ENCODE measurements around the gene IL4. TPM values are rescaled to one million over a fixed set of nuclear protein-coding genes. Genes with fewer than 3 reads are reported as not detected.

The IL4 gene
- total RNA-seq, 1 experiment from 2014 or later: not detected

DNA sequence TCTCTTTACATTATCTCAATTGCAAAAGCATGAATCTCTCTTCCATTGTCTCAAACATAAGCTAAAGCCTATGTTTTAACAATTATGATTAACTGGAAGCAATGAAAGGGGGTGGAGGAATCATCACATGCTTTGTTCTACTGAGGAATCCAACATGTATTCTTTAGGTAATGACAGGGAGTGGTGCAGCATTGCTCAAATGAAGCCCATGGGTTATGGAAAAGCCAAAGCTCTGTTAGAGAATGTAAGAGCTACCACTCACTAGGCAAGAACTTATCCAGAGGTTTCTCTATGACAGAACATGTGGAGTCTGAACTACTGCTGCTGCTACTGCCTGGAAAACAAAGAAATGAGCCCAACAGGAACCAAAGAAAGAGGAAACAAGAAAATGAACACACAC is 34.9 kb downstream of the IL4 start:
- ATAC-seq (no peak), DNase-seq (ENCODE audit: low spot score) (no peak)
- CTCF ChIA-PET: interaction anchor here (1.0 to 1.3 kb wide), 2 partner anchors 99 to 182 kb away, joined by 3 to 9 read pairs; no protein-coding TSS in a partner anchor
- Mint-ChIP-seq H3K27me3 (ENCODE audit: low read depth) (no peaks in the 10 kb centered on the region), H3K36me3 (no peaks in the 10 kb centered on the region), H3K9me3 (no peaks in the 10 kb centered on the region), H3K4me1 (no peaks in the 10 kb centered on the region), H3K4me3 (no peak overlapping the region), H3K27ac (no peak overlapping the region)
- POLR2A ChIA-PET: no interaction called here
- no peak for TF ChIP-seq JAZF1 (CRISPR knock-in tag; IDR thresholded peaks at IDR 0.05)

DNA sequence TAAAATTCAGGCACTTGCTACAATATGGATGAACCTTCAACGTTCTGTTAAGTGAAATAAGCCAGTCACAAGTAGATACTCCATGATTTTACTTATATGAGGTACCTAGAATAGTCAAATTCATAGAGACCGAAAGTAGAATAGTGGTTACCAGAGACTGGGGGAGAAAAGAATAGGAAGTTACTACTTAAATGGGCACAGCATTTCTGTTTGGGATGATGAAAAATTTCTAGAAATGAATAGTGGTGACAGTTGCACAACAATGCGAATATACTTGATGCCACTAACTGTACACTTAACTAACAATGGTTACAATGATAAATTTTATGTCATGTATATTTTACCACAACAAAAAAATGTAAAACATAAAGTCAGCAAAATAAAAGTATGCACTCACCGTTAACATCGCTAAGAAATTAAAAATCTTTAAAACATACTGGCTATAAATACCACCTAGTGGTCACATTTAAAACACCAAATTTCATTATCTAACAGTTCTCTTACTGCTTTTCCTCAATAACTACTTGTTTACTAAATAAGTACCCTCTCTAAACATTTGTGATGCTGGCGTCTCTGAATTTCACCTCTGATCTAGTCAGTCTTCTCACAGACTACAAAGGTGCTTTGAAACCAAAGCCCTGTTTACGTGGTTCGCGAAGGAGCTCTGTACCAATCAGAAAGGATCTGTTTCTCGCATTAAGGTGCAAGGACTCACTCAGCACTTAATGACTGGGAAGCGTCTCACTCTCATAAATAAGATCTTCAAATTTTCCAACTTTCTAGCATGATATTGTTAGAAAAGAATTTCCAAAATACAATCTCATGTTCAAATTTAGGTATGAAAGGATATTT is 40.9 kb downstream of the IL4 start:
- no peak for TF ChIP-seq TEAD1 (CRISPR knock-in tag; IDR thresholded peaks at IDR 0.05)
- no peak for TF ChIP-seq ZNF396 (CRISPR knock-in tag; IDR thresholded peaks at IDR 0.05; ENCODE audit: borderline replicate concordance)
- no peak for TF ChIP-seq MXD4 (CRISPR knock-in tag; IDR thresholded peaks at IDR 0.05; ENCODE audit: borderline replicate concordance)
- TF ChIP-seq ATF1 (CRISPR knock-in tag; IDR thresholded peaks at IDR 0.05): no peak
- no peak for TF ChIP-seq GRHL2 (CRISPR knock-in tag; IDR thresholded peaks at IDR 0.05; ENCODE audit: insufficient replicate concordance, severe bottlenecking)
- TF ChIP-seq, protein P1, sequence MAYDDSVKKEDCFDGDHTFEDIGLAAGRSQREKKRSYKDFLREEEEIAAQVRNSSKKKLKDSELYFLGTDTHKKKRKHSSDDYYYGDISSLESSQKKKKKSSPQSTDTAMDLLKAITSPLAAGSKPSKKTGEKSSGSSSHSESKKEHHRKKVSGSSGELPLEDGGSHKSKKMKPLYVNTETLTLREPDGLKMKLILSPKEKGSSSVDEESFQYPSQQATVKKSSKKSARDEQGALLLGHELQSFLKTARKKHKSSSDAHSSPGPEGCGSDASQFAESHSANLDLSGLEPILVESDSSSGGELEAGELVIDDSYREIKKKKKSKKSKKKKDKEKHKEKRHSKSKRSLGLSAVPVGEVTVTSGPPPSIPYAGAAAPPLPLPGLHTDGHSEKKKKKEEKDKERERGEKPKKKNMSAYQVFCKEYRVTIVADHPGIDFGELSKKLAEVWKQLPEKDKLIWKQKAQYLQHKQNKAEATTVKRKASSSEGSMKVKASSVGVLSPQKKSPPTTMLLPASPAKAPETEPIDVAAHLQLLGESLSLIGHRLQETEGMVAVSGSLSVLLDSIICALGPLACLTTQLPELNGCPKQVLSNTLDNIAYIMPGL (CRISPR knock-in tag; IDR thresholded peaks at IDR 0.05): no peak
- TF ChIP-seq, protein P2, sequence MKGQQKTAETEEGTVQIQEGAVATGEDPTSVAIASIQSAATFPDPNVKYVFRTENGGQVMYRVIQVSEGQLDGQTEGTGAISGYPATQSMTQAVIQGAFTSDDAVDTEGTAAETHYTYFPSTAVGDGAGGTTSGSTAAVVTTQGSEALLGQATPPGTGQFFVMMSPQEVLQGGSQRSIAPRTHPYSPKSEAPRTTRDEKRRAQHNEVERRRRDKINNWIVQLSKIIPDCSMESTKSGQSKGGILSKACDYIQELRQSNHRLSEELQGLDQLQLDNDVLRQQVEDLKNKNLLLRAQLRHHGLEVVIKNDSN (CRISPR knock-in tag; IDR thresholded peaks at IDR 0.05): no peak
- TF ChIP-seq, protein P3, sequence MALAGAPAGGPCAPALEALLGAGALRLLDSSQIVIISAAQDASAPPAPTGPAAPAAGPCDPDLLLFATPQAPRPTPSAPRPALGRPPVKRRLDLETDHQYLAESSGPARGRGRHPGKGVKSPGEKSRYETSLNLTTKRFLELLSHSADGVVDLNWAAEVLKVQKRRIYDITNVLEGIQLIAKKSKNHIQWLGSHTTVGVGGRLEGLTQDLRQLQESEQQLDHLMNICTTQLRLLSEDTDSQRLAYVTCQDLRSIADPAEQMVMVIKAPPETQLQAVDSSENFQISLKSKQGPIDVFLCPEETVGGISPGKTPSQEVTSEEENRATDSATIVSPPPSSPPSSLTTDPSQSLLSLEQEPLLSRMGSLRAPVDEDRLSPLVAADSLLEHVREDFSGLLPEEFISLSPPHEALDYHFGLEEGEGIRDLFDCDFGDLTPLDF (CRISPR knock-in tag; IDR thresholded peaks at IDR 0.05): no peak
- TF ChIP-seq, protein P4, sequence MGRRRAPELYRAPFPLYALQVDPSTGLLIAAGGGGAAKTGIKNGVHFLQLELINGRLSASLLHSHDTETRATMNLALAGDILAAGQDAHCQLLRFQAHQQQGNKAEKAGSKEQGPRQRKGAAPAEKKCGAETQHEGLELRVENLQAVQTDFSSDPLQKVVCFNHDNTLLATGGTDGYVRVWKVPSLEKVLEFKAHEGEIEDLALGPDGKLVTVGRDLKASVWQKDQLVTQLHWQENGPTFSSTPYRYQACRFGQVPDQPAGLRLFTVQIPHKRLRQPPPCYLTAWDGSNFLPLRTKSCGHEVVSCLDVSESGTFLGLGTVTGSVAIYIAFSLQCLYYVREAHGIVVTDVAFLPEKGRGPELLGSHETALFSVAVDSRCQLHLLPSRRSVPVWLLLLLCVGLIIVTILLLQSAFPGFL (CRISPR knock-in tag; IDR thresholded peaks at IDR 0.05; ENCODE audit: borderline replicate concordance): no peak
- TF ChIP-seq FOXP1 (CRISPR knock-in tag; IDR thresholded peaks at IDR 0.05; ENCODE audit: borderline replicate concordance): no peak
- no peak for TF ChIP-seq IRF2 (CRISPR knock-in tag; IDR thresholded peaks at IDR 0.05; ENCODE audit: borderline replicate concordance, low read depth)
- TF ChIP-seq, protein P5, sequence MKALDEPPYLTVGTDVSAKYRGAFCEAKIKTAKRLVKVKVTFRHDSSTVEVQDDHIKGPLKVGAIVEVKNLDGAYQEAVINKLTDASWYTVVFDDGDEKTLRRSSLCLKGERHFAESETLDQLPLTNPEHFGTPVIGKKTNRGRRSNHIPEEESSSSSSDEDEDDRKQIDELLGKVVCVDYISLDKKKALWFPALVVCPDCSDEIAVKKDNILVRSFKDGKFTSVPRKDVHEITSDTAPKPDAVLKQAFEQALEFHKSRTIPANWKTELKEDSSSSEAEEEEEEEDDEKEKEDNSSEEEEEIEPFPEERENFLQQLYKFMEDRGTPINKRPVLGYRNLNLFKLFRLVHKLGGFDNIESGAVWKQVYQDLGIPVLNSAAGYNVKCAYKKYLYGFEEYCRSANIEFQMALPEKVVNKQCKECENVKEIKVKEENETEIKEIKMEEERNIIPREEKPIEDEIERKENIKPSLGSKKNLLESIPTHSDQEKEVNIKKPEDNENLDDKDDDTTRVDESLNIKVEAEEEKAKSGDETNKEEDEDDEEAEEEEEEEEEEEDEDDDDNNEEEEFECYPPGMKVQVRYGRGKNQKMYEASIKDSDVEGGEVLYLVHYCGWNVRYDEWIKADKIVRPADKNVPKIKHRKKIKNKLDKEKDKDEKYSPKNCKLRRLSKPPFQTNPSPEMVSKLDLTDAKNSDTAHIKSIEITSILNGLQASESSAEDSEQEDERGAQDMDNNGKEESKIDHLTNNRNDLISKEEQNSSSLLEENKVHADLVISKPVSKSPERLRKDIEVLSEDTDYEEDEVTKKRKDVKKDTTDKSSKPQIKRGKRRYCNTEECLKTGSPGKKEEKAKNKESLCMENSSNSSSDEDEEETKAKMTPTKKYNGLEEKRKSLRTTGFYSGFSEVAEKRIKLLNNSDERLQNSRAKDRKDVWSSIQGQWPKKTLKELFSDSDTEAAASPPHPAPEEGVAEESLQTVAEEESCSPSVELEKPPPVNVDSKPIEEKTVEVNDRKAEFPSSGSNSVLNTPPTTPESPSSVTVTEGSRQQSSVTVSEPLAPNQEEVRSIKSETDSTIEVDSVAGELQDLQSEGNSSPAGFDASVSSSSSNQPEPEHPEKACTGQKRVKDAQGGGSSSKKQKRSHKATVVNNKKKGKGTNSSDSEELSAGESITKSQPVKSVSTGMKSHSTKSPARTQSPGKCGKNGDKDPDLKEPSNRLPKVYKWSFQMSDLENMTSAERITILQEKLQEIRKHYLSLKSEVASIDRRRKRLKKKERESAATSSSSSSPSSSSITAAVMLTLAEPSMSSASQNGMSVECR (CRISPR knock-in tag; IDR thresholded peaks at IDR 0.05; ENCODE audit: borderline replicate concordance): no peak
- TF ChIP-seq, protein P6, sequence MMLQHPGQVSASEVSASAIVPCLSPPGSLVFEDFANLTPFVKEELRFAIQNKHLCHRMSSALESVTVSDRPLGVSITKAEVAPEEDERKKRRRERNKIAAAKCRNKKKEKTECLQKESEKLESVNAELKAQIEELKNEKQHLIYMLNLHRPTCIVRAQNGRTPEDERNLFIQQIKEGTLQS (CRISPR knock-in tag; conservative IDR thresholded peaks at IDR 0.05): no peak
- TF ChIP-seq EMX1 (CRISPR knock-in tag; IDR thresholded peaks at IDR 0.05): no peak
- TF ChIP-seq TCF7 (CRISPR knock-in tag; IDR thresholded peaks at IDR 0.05; ENCODE audit: low read depth): no peak
- TF ChIP-seq MYBL2 (CRISPR knock-in tag; IDR thresholded peaks at IDR 0.05): no peak

More for the DNA sequence above, 40.9 kb downstream of the IL4 start:
- Mint-ChIP-seq H3K4me1 (no peaks in the 10 kb centered on the region), H3K27me3 (ENCODE audit: low read depth) (no peaks in the 10 kb centered on the region), H3K9me3 (no peaks in the 10 kb centered on the region), H3K36me3 (no peaks in the 10 kb centered on the region), H3K4me3 (no peak overlapping the region), H3K27ac (no peak overlapping the region)
- DNase-seq (ENCODE audit: low spot score) (no peak), ATAC-seq (no peak)
- CTCF ChIA-PET: interaction anchor here (0.6 to 1.8 kb wide), 7 partner anchors 14 to 188 kb away, joined by 3 to 7 read pairs (median 4); partner anchors contain the start of gene KIF3A
- POLR2A ChIA-PET: no interaction called here

Data from WTC11 (cell line).